Esophagus (tissue), 2 donors: ENCODE measurements around the gene PIK3R6. TPM values are rescaled to one million over a fixed set of nuclear protein-coding genes. Genes with fewer than 3 reads are reported as not detected.
"Not testable (repeated sequence)": the region's sequence is repeated elsewhere in the genome, so short reads cannot be mapped to it uniquely, and the experiment has no call there.

Experiments used
- H3K27ac ChIP-seq, 2 donors: one replicate each; pipeline ENCODE4 v1.5.1; 2013; ENCODE audit warnings: low read depth in 2 of 2, mild to moderate bottlenecking in 2 of 2, inconsistent platforms in 1 of 2, low read length in 1 of 2, moderate library complexity in 1 of 2
- H3K27me3 ChIP-seq, 2 donors: one replicate each; pipeline ENCODE4 v1.6.1; 2013; ENCODE audit warnings: low read length in 2 of 2, control low read depth in 1 of 2, mild to moderate bottlenecking in 1 of 2; ENCODE audit not compliant: insufficient read depth in 2 of 2, control insufficient read depth in 1 of 2
- H3K36me3 ChIP-seq, 2 donors: one replicate each; pipeline ENCODE4 v1.6.1; 2013; ENCODE audit warnings: low read length in 1 of 2; ENCODE audit not compliant: control insufficient read depth in 2 of 2, insufficient read depth in 2 of 2
- H3K4me1 ChIP-seq, 2 donors: one replicate each; pipeline ENCODE4 v1.6.1; 2013; ENCODE audit warnings: low read length in 1 of 2; ENCODE audit not compliant: control insufficient read depth in 2 of 2, insufficient read depth in 2 of 2
- H3K4me3 ChIP-seq, 2 donors: one replicate each; pipeline ENCODE4 v1.5.1; 2013; ENCODE audit warnings: low read length in 2 of 2, mild to moderate bottlenecking in 2 of 2, low read depth in 1 of 2, moderate library complexity in 1 of 2
- H3K9me3 ChIP-seq, 2 donors: one replicate each; pipeline ENCODE4 v1.6.1; 2013; ENCODE audit warnings: mild to moderate bottlenecking in 2 of 2, low read depth in 1 of 2, low read length in 1 of 2, moderate library complexity in 1 of 2; ENCODE audit not compliant: control insufficient read depth in 2 of 2, insufficient read depth in 1 of 2
- WGBS, 2 donors: extraction: QIAGEN DNeasy Blood & Tissue Kit; methylation state at CpG; one replicate each; pipeline ENCODE4 v1.1.7; 2013; 5-methylcytosine and 5-hydroxymethylcytosine counted together
- polyA plus RNA-seq, 2 donors: library from polyadenylated mRNA; stranded (reverse); fragments of 200-250 nt; gene quantifications; one replicate each; pipeline ENCODE4 v1.2.3, GENCODE V29; 2013
- donor health status: healthy with polysubstance abuse.
- donor health status: Bipolar disorder and iron deficiency.

Gene PIK3R6
- polyA plus RNA-seq, 2 donors, result 0.39 to 0.59 TPM

GRCh38 chr17:8887834-8888703, 20.6 kb upstream of the PIK3R6 start:
- H3K9me3 ChIP-seq, result no peaks in the 10 kb centered on the region
- H3K4me1 ChIP-seq, result no peaks in the 10 kb centered on the region
- no peaks in the 10 kb centered on the region for H3K27me3 ChIP-seq
- 74 to 76% methylated on average over 39 of the region's 39 CpGs for whole genome bisulfite sequencing, 2 donors
- H3K4me3 ChIP-seq, result no peak overlapping the region
- no peak overlapping the region for H3K27ac ChIP-seq
- no peaks in the 10 kb centered on the region for H3K36me3 ChIP-seq

- no peaks in the 10 kb centered on the region for H3K9me3 ChIP-seq
- H3K4me1 ChIP-seq, result no peaks in the 10 kb centered on the region
- H3K27ac ChIP-seq, result no peak overlapping the region
- H3K27me3 ChIP-seq, result no peaks in the 10 kb centered on the region
- H3K36me3 ChIP-seq, result no peaks in the 10 kb centered on the region
- no peak overlapping the region for H3K4me3 ChIP-seq
- WGBS, 2 donors, result 95 to 96% methylated on average over 11 of the region's 11 CpGs
Observed at GRCh38 chr17:8887301-8887700, 19.8 kb upstream of the PIK3R6 start.

GRCh38 chr17:8885967-8886684, 18.7 kb upstream of the PIK3R6 start:
- Histone ChIP-seq H3K9me3 (no peaks in the 10 kb centered on the region), H3K27ac (no peak overlapping the region)

GRCh38 chr17:8885163-8885966, 17.9 kb upstream of the PIK3R6 start:
- H3K9me3 ChIP-seq, H3K27ac ChIP-seq, H3K36me3 ChIP-seq, H3K27me3 ChIP-seq, H3K4me3 ChIP-seq, H3K4me1 ChIP-seq: not testable (repeated sequence)
- WGBS, 2 donors, result 83 to 91% methylated on average over 20 to 30 of the region's 30 CpGs

More at GRCh38 chr17:8885967-8886684, 18.7 kb upstream of the PIK3R6 start:
- 88 to 90% methylated on average over 23 of the region's 23 CpGs for WGBS, 2 donors
- no peak overlapping the region for H3K4me3 ChIP-seq
- H3K27me3 ChIP-seq, result no peaks in the 10 kb centered on the region
- no peaks in the 10 kb centered on the region for H3K36me3 ChIP-seq
- no peaks in the 10 kb centered on the region for H3K4me1 ChIP-seq

GRCh38 chr17:8884336-8884990, 17.0 kb upstream of the PIK3R6 start:
- Histone ChIP-seq H3K4me1 (no peaks in the 10 kb centered on the region), H3K27me3 (no peaks in the 10 kb centered on the region), H3K36me3 (peaks cover 0 to 5% of the 10 kb centered on the region in 2 donors), H3K9me3 (no peaks in the 10 kb centered on the region), H3K4me3 (no peak overlapping the region), H3K27ac (no peak overlapping the region)
- WGBS, 2 donors, result 90 to 94% methylated on average over 16 of the region's 16 CpGs

- Histone ChIP-seq H3K36me3 (peaks cover 0 to 5% of the 10 kb centered on the region in 2 donors), H3K27ac (no peak overlapping the region)
Observed at GRCh38 chr17:8883353-8883752, 15.9 kb upstream of the PIK3R6 start.

GRCh38 chr17:8881606-8882005, 14.1 kb upstream of the PIK3R6 start:
- no peaks in the 10 kb centered on the region for H3K4me1 ChIP-seq
- H3K4me3 ChIP-seq, result no peak overlapping the region
- H3K36me3 ChIP-seq, result peaks cover 0 to 5% of the 10 kb centered on the region in 2 donors
- no peaks in the 10 kb centered on the region for H3K9me3 ChIP-seq
- no peak overlapping the region for H3K27ac ChIP-seq
- no peaks in the 10 kb centered on the region for H3K27me3 ChIP-seq
- 92 to 94% methylated on average over 7 of the region's 7 CpGs for WGBS, 2 donors

More at GRCh38 chr17:8883353-8883752, 15.9 kb upstream of the PIK3R6 start:
- Histone ChIP-seq H3K4me1 (no peaks in the 10 kb centered on the region), H3K4me3 (no peak overlapping the region), H3K9me3 (no peaks in the 10 kb centered on the region), H3K27me3 (no peaks in the 10 kb centered on the region)
- 85 to 93% methylated on average over 4 of the region's 4 CpGs for WGBS, 2 donors

GRCh38 chr17:8880466-8880865, 13.0 kb upstream of the PIK3R6 start:
- H3K27me3 ChIP-seq, result no peaks in the 10 kb centered on the region
- no peaks in the 10 kb centered on the region for H3K9me3 ChIP-seq
- no peaks in the 10 kb centered on the region for H3K4me1 ChIP-seq
- no peak overlapping the region for H3K27ac ChIP-seq
- H3K4me3 ChIP-seq, result no peak overlapping the region
- 91 to 94% methylated on average over 7 of the region's 7 CpGs for WGBS, 2 donors
- H3K36me3 ChIP-seq, result peaks cover 0 to 5% of the 10 kb centered on the region in 2 donors

- H3K27me3 ChIP-seq, result no peaks in the 10 kb centered on the region
- WGBS, 2 donors, result 76 to 79% methylated on average over 7 of the region's 7 CpGs
- H3K4me3 ChIP-seq, result no peak overlapping the region
- H3K4me1 ChIP-seq, result no peaks in the 10 kb centered on the region
- H3K27ac ChIP-seq, result no peak overlapping the region
- H3K9me3 ChIP-seq, result no peaks in the 10 kb centered on the region
- peaks cover 0 to 5% of the 10 kb centered on the region in 2 donors for H3K36me3 ChIP-seq
Observed at GRCh38 chr17:8879410-8879809, 11.9 kb upstream of the PIK3R6 start.
